K562 (cell line): ENCODE data around the gene SCN4A.

Experiments
- ARID4B ChIP-seq: sonication (generic); formaldehyde crosslinking; IDR thresholded peaks from 2 replicates; pipeline ENCODE4 v1.8.0; 2022; ENCODE audit warnings: mild to moderate bottlenecking, missing genetic modification reagents
- BHLHE40 ChIP-seq: IDR thresholded peaks from 2 replicates; pipeline ENCODE4 v1.6.1; 2011; ENCODE audit warnings: low read length, improper control_type of control experiment
- ETS2 ChIP-seq: IDR thresholded peaks from 2 replicates; pipeline ENCODE4 v1.6.1; 2016; ENCODE audit warnings: borderline replicate concordance, missing genetic modification characterization, mild to moderate bottlenecking, moderate library complexity, missing compliant biosample characterization; ENCODE audit not compliant: poor library complexity, severe bottlenecking
- HDGF ChIP-seq: fragments of 450-650 bp; IDR thresholded peaks from 2 replicates; pipeline ENCODE4 v1.6.1; 2016
- JUN ChIP-seq, 2 experiments: sonication (generic) in 1 of 2; formaldehyde crosslinking in 1 of 2; IDR thresholded peaks; 2 replicates each; pipeline versions ENCODE4 v1.6.1 to v1.8.0; 2012 to 2022; ENCODE audit warnings: borderline replicate concordance in 2 of 2, mild to moderate bottlenecking in 2 of 2, improper control_type of control experiment in 1 of 2, low read depth in 1 of 2, low read length in 1 of 2, missing genetic modification reagents in 1 of 2
- MAFK ChIP-seq: IDR thresholded peaks from 2 replicates; pipeline ENCODE4 v1.6.1; 2011; ENCODE audit warnings: low read length, improper control_type of control experiment
- SP2 ChIP-seq: IDR thresholded peaks from 2 replicates; pipeline ENCODE4 v1.6.1; 2011; ENCODE audit warnings: mild to moderate bottlenecking, low read depth, low read length, moderate library complexity; ENCODE audit not compliant: poor library complexity, severe bottlenecking; ENCODE audit errors: extremely low read depth

- TF ChIP-seq ETS2 (no peak), HDGF (no peak), JUN (IDR thresholded peaks at IDR 0.05; ENCODE audit: borderline replicate concordance, low read depth, low read length) (no peak), JUN (CRISPR knock-in tag; IDR thresholded peaks at IDR 0.05; ENCODE audit: borderline replicate concordance) (no peak), MAFK (no peak), SP2 (no peak), BHLHE40 (no peak), ARID4B (CRISPR knock-in tag) (no peak)
Observed at GRCh38 chr17:63985387-63986140, 12.8 kb upstream of the SCN4A start.
